OCI-LY3 (cell line): ENCODE results near the gene CYBRD1.
A peak's percentile ranks its signal among the peaks of the same experiment; 100 is the strongest.

Experiments used
- H2AFZ ChIP-seq: fragments of 200-600, 300-600 bp; shearing (Covaris generic); 2 replicates; pipeline ENCODE4 v1.6.0; 2014; ENCODE audit warnings: antibody characterized with exemption, low read depth, low read length
- H3K27ac ChIP-seq: fragments of 200-600, 300-600 bp; sonication (generic); 2 replicates; pipeline ENCODE4 v1.5.1; 2014; ENCODE audit warnings: mild to moderate bottlenecking, low read length, moderate library complexity, mixed read lengths
- H3K27me3 ChIP-seq: fragments of 200-600, 300-600 bp; sonication (generic); 2 replicates; pipeline ENCODE4 v1.6.1; 2014; ENCODE audit warnings: low read depth, low read length, mixed read lengths
- H3K36me3 ChIP-seq: fragments of 200-600, 300-600 bp; sonication (generic); replicated peaks from 2 replicates; pipeline ENCODE3; 2014; ENCODE audit warnings: low read depth, low read length, mixed read lengths
- H3K4me1 ChIP-seq: fragments of 300-600, 200-600 bp; sonication (generic); 2 replicates; pipeline ENCODE4 v1.6.1; 2014; ENCODE audit warnings: low read length, mixed read lengths
- H3K4me2 ChIP-seq: fragments of 200-600, 300-600 bp; sonication (generic); 2 replicates; pipeline ENCODE4 v1.6.1; 2014; ENCODE audit warnings: low read length, mixed read lengths
- H3K4me3 ChIP-seq: fragments of 300-600, 200-600 bp; sonication (generic); 2 replicates; pipeline ENCODE4 v1.5.1; 2014; ENCODE audit warnings: antibody characterized with exemption, mild to moderate bottlenecking, low read length, moderate library complexity
- H3K79me2 ChIP-seq: fragments of 300-600, 200-600 bp; shearing (Covaris generic); 2 replicates; pipeline ENCODE4 v1.6.1; 2014; ENCODE audit warnings: mild to moderate bottlenecking, low read length, mixed read lengths
- H3K9ac ChIP-seq: fragments of 300-600, 200-600 bp; shearing (Covaris generic); 2 replicates; pipeline ENCODE4 v1.6.0; 2014; ENCODE audit warnings: mild to moderate bottlenecking, low read length, moderate library complexity
- H3K9me3 ChIP-seq: fragments of 200-600, 300-600 bp; shearing (Covaris generic); 2 replicates; pipeline ENCODE4 v1.6.1; 2014; ENCODE audit warnings: low read length, mixed read lengths; ENCODE audit not compliant: insufficient read depth
- H4K20me1 ChIP-seq: fragments of 200-600, 300-600 bp; sonication (generic); 2 replicates; pipeline ENCODE4 v1.6.1; 2016; ENCODE audit warnings: low read length, mixed read lengths; ENCODE audit not compliant: insufficient read depth
- EZH2phosphoT487 ChIP-seq: fragments of 200-600 bp; shearing (Covaris generic); IDR thresholded peaks from 2 replicates; pipeline ENCODE4 v1.6.1; 2018; ENCODE audit warnings: antibody characterized with exemption, mixed run types, low read depth
- TF ChIP-seq, protein P1 (sequence below): fragments of 200-600, 300-600 bp; sonication (generic); IDR thresholded peaks from 2 replicates; pipeline ENCODE4 v1.5.1; 2014; ENCODE audit warnings: antibody characterized with exemption, low read length, low read depth

CYBRD1 gene

DNA sequence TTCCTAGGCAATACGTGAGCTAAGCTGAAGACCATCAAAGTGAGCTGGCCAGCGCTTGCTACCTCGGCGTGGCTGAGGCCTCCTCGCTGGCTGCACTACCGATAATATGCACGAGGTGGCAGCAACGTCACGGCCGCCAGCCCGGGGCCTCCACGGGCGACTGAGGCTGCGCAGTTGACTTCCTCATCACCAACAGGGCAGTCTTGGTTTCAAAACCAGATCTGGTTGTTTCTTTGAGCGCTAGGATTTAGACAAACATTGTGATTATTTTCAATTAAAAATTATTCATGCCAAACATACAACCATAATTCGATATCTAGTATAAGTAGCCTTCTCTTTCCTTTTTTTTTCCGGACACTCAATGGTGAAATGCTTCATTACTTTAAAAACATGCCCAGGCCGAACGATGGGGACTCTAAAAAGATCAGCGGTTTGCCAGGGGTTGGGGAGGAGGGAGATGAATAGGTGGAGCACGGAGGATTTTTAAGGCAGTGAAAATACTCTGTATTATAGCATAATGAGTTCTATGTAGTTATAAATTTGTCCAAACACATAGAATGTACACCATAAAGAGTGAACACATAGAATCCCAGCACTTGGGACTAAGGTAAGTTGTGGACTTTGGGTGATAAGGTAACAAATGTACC lies 52.0 kb downstream of the CYBRD1 start:
- H3K4me2 ChIP-seq: peak overlapping the region; percentile 74
- no peaks in the 10 kb centered on the region for H3K36me3 ChIP-seq
- no peaks in the 10 kb centered on the region for H4K20me1 ChIP-seq
- H3K9me3 ChIP-seq: no peaks in the 10 kb centered on the region
- peak overlapping the region; percentile 98 for H2AFZ ChIP-seq
- H3K79me2 ChIP-seq: no peaks in the 10 kb centered on the region
- peaks cover 5% of the 10 kb centered on the region for H3K4me1 ChIP-seq
- H3K4me3 ChIP-seq: peak overlapping the region; percentile 70
- H3K27me3 ChIP-seq: peaks cover 7% of the 10 kb centered on the region
- peak overlapping the region; percentile 50 for H3K9ac ChIP-seq
- TF ChIP-seq, protein P1, sequence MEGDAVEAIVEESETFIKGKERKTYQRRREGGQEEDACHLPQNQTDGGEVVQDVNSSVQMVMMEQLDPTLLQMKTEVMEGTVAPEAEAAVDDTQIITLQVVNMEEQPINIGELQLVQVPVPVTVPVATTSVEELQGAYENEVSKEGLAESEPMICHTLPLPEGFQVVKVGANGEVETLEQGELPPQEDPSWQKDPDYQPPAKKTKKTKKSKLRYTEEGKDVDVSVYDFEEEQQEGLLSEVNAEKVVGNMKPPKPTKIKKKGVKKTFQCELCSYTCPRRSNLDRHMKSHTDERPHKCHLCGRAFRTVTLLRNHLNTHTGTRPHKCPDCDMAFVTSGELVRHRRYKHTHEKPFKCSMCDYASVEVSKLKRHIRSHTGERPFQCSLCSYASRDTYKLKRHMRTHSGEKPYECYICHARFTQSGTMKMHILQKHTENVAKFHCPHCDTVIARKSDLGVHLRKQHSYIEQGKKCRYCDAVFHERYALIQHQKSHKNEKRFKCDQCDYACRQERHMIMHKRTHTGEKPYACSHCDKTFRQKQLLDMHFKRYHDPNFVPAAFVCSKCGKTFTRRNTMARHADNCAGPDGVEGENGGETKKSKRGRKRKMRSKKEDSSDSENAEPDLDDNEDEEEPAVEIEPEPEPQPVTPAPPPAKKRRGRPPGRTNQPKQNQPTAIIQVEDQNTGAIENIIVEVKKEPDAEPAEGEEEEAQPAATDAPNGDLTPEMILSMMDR: peak; percentile 91
- no peak for TF ChIP-seq EZH2phosphoT487
- no peak overlapping the region for H3K27ac ChIP-seq

DNA sequence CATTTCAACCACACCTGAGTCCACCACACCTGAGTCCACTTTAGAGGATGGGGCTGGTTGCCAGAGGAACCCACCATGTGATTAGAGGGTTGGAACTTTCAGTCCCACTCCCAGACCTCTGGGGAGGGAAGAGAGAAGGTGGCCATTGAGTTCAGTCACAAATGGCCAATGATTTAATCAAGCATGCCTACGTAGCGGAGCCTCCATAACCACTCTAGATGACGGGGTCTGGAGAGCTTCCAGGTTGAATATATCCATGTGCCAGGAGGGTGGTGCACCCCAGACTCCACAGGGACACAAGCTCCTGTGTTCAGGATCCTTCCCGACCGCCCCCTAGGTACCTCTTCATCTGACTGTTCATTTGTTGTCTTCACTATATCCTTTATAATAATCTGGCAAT lies 53.3 kb downstream of the CYBRD1 start:
- H3K36me3 ChIP-seq: no peaks in the 10 kb centered on the region
- no peak for TF ChIP-seq EZH2phosphoT487

DNA sequence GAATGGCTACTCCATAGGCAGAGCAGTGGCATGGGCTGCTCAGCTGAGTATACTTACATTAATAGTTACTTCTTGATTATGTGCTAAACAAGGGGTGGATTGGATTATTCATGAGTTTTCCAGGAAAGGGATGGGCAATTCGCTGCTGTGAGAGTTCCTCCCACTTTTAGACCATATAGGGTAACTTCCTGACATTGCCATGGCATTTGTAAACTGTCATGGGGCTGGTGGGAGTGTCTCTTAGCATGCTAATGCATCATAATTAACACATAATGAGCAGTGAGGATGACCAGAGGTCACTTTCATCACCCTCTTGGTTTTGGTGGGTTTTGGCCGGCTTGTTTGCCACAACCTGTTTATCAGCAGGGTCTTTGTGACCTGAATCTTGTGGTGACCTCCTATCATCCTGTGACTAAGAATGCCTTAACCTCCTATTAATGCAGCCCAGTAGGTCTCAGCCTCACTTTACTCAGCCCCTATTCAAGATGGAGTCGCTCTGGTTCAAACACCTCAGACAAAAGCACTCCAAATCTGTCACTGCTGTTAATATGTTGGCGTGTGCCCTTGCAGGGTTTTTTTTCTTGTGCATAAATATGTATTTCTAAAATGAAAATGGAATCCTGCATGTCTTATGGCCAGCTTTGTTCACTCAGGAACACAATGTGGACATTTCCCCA lies 56.0 kb downstream of the CYBRD1 start:
- no peaks in the 10 kb centered on the region for H3K27me3 ChIP-seq
- peaks cover 5% of the 10 kb centered on the region for H3K4me1 ChIP-seq
- no peak overlapping the region for H3K27ac ChIP-seq
- no peak overlapping the region for H3K4me2 ChIP-seq
- H3K9ac ChIP-seq: no peak overlapping the region
- H3K4me3 ChIP-seq: no peak overlapping the region
- H3K9me3 ChIP-seq: no peaks in the 10 kb centered on the region
- no peak for TF ChIP-seq EZH2phosphoT487
- TF ChIP-seq, protein P1: no peak
- no peaks in the 10 kb centered on the region for H3K79me2 ChIP-seq
- H3K36me3 ChIP-seq: no peaks in the 10 kb centered on the region
- H4K20me1 ChIP-seq: no peaks in the 10 kb centered on the region
- H2AFZ ChIP-seq: no peak overlapping the region

More for the DNA sequence above, 53.3 kb downstream of the CYBRD1 start:
- Histone ChIP-seq H4K20me1 (no peaks in the 10 kb centered on the region), H3K27me3 (peaks cover 2% of the 10 kb centered on the region; the same call in 1 of the 2 replicates), H3K4me3 (no peak overlapping the region), H2AFZ (no peak overlapping the region), H3K27ac (no peak overlapping the region), H3K4me1 (peaks cover 5% of the 10 kb centered on the region), H3K79me2 (no peaks in the 10 kb centered on the region), H3K4me2 (no peak overlapping the region), H3K9me3 (no peaks in the 10 kb centered on the region), H3K9ac (no peak overlapping the region)

DNA sequence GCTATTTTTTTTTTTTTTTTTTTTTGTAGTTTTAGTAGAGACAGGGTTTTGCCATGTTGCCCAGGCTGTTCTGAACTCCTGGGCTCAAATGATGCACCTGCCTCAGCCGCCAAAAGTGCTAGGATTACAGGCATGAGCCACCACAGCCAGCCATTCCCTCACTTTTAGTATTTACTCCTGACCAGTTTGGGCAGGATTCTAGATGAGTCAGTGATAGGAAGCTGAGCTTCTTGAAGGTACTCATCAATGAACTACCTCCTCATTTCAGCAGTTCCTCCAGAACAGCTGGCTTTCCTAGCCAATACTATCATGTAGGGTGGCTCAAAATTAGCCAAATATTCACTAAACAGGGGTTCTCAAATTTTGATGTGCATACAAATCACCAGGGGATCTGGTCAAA lies 57.2 kb downstream of the CYBRD1 start:
- no peaks in the 10 kb centered on the region for H3K9me3 ChIP-seq
- H3K36me3 ChIP-seq: no peaks in the 10 kb centered on the region
- H3K4me1 ChIP-seq: peaks cover 7% of the 10 kb centered on the region
- no peak overlapping the region for H3K4me2 ChIP-seq
- H4K20me1 ChIP-seq: no peaks in the 10 kb centered on the region
- TF ChIP-seq, protein P1: no peak
- no peak for TF ChIP-seq EZH2phosphoT487
- H3K4me3 ChIP-seq: no peak overlapping the region
- no peak overlapping the region for H2AFZ ChIP-seq
- H3K27ac ChIP-seq: no peak overlapping the region
- no peaks in the 10 kb centered on the region for H3K79me2 ChIP-seq
- no peaks in the 10 kb centered on the region for H3K27me3 ChIP-seq
- H3K9ac ChIP-seq: no peak overlapping the region
